Caki2 (cell line): Measurements from ENCODE around the gene STX18. TPM values are rescaled to one million over a fixed set of nuclear protein-coding genes. Genes with fewer than 3 reads are reported as not detected.
"Not testable (repeated sequence)": the region's sequence is repeated elsewhere in the genome, so short reads cannot be mapped to it uniquely, and the experiment has no call there.

Experiments used
- DNase-seq: peaks from one replicate; pipeline ENCODE4 v3.0.0-alpha.2; 2015; ENCODE audit warnings: low read depth
- in situ Hi-C: cut with HindIII; loops from 2 replicates; pipeline ENCODE4 v1.10.0; 2016; ENCODE audit warnings: low sequenced_read_pairs, low pct_unique_long_range_greater_than_20kb, mixed read lengths
- total RNA-seq: library from RNA; depleted of rRNA; stranded (reverse); fragments of >200 nt; shearing (Covaris generic); gene quantifications from 2 replicates; pipeline ENCODE4 v1.2.3, GENCODE V29; 2014; ENCODE audit warnings: low replicate concordance

Gene STX18
- total RNA-seq, 1 experiment from 2014 or later: 25.2 TPM

- in situ Hi-C loops: no loop called here
- no peak for DNase-seq
Measured at GRCh38 chr4:4560136-4560535, 18.3 kb upstream of the STX18 start.

- no peak for DNase-seq
- in situ Hi-C loops: no loop called here
Measured at GRCh38 chr4:4559596-4559995, 17.7 kb upstream of the STX18 start.

GRCh38 chr4:4558881-4559280, 17.0 kb upstream of the STX18 start:
- no peak for DNase-seq
- in situ Hi-C loops: no loop called here

- no peak for DNase-seq
- in situ Hi-C loops: no loop called here
Measured at GRCh38 chr4:4555916-4556315, 14.1 kb upstream of the STX18 start.

- in situ Hi-C loops: no loop called here
- DNase-seq: peak; percentile 31
Measured at GRCh38 chr4:4554234-4554633, 12.4 kb upstream of the STX18 start.

GRCh38 chr4:4552042-4552441, 10.2 kb upstream of the STX18 start:
- in situ Hi-C loops, DNase-seq: not testable (repeated sequence)

- DNase-seq, in situ Hi-C loops: not testable (repeated sequence)
Measured at GRCh38 chr4:4550161-4550560, 8.3 kb upstream of the STX18 start.

- in situ Hi-C loops: no loop called here
- DNase-seq: no peak
Measured at GRCh38 chr4:4549534-4549933, 7.7 kb upstream of the STX18 start.

- in situ Hi-C loops: no loop called here
- DNase-seq: no peak
Measured at GRCh38 chr4:4542774-4543485, 1.1 kb upstream of the STX18 start.

GRCh38 chr4:4541040-4541631, 712 bp downstream of the STX18 start:
- in situ Hi-C loops: no loop called here
- peak; percentile 56 for DNase-seq

- DNase-seq: no peak
- in situ Hi-C loops: no loop called here
Measured at GRCh38 chr4:4539481-4539880, 2.4 kb downstream of the STX18 start.

GRCh38 chr4:4535590-4535989, 6.3 kb downstream of the STX18 start:
- no peak for DNase-seq
- in situ Hi-C loops: no loop called here

- in situ Hi-C loops: no loop called here
- DNase-seq: no peak
Measured at GRCh38 chr4:4534515-4535145, 7.2 kb downstream of the STX18 start.

GRCh38 chr4:4533461-4534169, 8.2 kb downstream of the STX18 start:
- DNase-seq: peak; percentile 50
- in situ Hi-C loops: no loop called here

GRCh38 chr4:4532371-4533154, 9.3 kb downstream of the STX18 start:
- in situ Hi-C loops: no loop called here
- no peak for DNase-seq

GRCh38 chr4:4529392-4529791, 12.5 kb downstream of the STX18 start:
- in situ Hi-C loops: no loop called here
- DNase-seq: no peak

- no peak for DNase-seq
- in situ Hi-C loops: no loop called here
Measured at GRCh38 chr4:4526401-4526800, 15.4 kb downstream of the STX18 start.

GRCh38 chr4:4524364-4524763, 17.5 kb downstream of the STX18 start:
- DNase-seq: no peak
- in situ Hi-C loops: no loop called here
